ENCODE data around the gene PRRT2.
"Not testable (repeated sequence)": the region's sequence is repeated elsewhere in the genome, so short reads cannot be mapped to it uniquely, and the experiment has no call there.

Gene PRRT2

DNA sequence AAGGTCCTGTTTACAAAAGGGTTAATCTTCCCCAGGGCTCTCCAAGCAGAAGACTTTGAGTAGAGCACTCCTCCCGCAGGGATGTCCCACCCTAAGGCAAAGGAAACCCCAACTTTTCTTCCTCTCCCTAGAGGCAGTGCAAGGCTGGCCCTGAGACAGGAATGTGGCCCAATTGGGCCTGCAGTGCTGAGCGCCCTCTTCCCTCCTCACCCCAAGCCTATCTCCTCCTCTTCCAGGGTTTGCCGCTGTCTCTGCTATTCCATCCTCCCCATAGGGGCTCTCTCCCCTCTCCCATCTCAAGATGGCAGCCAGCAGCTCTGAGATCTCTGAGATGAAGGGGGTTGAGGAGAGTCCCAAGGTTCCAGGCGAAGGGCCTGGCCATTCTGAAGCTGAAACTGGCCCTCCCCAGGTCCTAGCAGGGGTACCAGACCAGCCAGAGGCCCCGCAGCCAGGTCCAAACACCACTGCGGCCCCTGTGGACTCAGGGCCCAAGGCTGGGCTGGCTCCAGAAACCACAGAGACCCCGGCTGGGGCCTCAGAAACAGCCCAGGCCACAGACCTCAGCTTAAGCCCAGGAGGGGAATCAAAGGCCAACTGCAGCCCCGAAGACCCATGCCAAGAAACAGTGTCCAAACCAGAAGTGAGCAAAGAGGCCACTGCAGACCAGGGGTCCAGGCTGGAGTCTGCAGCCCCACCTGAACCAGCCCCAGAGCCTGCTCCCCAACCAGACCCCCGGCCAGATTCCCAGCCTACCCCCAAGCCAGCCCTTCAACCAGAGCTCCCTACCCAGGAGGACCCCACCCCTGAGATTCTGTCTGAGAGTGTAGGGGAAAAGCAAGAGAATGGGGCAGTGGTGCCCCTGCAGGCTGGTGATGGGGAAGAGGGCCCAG is 1.0 kb downstream of the PRRT2 start:
- DNase-seq, result no peak

DNA sequence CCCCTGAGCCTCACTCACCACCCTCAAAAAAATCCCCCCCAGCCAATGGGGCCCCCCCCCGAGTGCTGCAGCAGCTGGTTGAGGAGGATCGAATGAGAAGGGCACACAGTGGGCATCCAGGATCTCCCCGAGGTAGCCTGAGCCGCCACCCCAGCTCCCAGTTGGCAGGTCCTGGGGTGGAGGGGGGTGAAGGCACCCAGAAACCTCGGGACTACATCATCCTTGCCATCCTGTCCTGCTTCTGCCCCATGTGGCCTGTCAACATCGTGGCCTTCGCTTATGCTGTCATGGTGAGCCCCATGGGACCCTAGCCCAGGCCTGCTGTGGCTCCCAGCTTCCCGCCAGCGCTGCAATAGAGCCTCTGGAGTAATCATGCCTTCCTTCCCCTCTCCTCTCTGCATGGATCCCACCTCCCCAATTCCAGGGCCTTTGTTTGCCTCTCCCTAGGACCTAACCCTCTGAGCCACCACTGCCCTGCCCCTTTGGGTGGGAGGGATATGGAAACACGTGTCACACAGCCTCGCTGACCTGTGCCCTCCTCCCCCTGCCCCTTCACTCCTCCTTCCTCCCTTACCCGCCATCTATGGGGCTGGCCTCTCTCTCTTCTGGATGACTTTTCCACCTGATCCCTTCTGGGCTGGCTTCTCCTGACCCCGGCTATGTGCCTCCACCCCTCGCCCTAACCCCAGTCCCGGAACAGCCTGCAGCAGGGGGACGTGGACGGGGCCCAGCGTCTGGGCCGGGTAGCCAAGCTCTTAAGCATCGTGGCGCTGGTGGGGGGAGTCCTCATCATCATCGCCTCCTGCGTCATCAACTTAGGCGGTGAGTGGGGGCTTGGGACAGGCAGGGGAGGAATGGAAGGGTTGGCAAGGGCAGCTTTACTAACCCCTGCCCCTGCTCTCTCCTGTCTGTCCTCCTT is 1.9 kb downstream of the PRRT2 start:
- no peak for DNase-seq

DNA sequence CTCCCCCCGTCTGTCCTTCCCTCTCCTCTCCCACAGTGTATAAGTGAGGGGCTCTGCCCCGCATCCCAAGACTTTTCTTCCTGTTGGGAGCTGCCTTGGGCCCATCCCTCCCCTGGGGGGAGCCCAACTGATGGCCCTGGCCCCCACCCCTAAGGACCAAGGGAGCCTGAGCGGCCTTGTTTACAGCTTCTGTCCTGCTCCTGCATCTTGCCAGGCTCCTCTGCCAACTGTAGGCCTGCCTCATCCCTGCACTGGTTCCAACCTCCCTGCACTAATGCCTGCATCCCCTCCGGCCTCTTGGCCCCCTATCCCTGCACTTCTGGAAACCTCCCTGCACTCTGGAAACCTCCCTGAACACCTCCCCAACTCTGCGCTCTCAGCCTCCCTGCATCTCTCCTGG is 2.6 kb downstream of the PRRT2 start:
- no peak for DNase-seq

- no peak for DNase-seq
Measured at GRCh38 chr16:29815032-29815721, 3.2 kb downstream of the PRRT2 start.

DNA sequence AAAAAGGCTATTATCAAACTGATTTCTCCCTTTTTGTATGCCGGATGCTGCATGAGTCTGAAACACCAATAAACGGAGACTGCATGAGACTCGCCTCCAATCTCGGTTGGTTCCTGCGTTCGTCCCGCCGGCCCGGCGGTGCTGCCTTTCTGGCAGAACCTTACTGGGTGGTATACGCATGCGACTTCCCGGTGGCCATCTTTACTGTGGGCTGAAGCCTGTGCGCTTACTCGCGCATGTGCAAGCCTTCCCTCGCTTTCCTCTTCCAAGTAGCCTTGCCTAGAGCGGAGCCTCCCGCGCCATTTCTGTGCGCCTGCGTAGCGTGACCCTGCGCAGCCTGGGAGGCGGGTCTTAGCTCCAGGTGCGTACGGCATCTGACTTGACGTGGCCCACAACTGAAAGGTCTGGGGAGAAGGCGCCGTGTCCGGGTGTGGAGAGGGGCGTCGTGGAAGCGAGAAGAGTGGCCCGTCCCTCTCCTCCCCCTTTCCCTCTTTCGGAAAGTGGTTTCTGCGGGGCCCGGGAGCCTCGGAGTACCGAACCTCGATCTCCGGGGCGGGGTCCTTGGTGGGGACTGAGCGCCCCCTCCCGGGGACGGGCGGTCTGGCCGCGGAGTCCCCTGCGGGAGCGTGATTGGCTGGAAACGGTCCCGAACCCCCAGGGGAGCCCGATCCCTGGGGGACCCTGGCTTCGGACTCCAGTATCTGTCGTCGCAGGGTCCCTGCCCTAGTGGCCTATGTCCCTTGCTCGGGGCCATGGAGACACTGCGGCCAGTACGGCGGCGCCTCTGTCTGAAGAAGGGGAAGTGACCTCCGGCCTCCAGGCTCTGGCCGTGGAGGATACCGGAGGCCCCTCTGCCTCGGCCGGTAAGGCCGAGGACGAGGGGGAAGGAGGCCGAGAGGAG is 4.0 kb downstream of the PRRT2 start, which contains the start of gene PAGR1:
Gene PAGR1, plus strand, starts transcription at position 360 of the 901 bp plus-strand sequence. Its CDS starts 374 bp downstream, at position 734.
- peak; percentile 99 for DNase-seq

DNA sequence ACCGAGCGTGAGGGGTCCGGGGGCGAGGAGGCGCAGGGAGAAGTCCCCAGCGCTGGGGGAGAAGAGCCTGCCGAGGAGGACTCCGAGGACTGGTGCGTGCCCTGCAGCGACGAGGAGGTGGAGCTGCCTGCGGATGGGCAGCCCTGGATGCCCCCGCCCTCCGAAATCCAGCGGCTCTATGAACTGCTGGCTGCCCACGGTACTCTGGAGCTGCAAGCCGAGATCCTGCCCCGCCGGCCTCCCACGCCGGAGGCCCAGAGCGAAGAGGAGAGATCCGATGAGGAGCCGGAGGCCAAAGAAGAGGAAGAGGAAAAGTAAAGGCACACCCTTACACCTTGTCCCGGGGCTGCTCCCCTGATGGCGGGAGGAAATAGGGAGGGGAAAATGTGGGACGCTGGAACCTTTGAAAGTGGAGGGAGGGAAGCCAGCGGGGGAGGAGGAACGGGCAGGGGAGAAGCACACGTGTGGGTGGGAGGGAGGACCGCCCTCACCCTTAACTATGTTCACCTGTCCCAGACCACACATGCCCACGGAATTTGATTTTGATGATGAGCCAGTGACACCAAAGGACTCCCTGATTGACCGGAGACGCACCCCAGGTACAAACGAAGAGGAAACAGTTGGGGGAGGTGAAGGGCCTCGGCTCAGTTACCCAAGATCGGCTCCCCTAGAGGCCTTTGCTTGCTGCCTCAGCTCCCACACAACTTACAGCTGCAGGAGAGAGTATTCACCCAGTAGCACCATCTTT is 4.9 kb downstream of the PRRT2 start:
- DNase-seq, result peak; percentile 70

DNA sequence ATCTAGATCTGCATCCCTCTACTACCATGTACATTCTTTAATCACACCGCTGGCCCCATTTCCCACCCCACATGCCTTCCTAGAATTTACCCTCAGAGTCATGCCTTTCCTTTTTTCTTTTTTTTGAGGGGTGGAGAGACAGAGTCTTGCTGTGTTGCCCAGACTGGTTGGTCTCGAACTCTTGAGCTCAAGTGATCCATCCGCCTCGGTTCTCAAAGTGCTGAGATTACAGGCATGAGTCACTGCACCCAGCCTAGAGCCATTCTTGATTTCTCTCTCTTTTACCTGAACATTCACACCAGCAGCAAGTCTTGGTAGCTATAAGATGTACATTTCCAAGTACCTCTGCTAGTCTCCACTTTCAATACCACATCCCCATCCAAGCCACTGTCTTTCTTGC is 6.1 kb downstream of the PRRT2 start:
- no peak for DNase-seq

GRCh38 chr16:29819506-29819905 is 7.5 kb downstream of the PRRT2 start:
- DNase-seq, result no peak

- peak; percentile 80 for DNase-seq
Measured at GRCh38 chr16:29820271-29820701, 8.3 kb downstream of the PRRT2 start, which contains the start of gene MVP. Gene MVP (plus strand): TSS chr16:29820462. CDS start chr16:29830550, 10,088 bp downstream.

DNA sequence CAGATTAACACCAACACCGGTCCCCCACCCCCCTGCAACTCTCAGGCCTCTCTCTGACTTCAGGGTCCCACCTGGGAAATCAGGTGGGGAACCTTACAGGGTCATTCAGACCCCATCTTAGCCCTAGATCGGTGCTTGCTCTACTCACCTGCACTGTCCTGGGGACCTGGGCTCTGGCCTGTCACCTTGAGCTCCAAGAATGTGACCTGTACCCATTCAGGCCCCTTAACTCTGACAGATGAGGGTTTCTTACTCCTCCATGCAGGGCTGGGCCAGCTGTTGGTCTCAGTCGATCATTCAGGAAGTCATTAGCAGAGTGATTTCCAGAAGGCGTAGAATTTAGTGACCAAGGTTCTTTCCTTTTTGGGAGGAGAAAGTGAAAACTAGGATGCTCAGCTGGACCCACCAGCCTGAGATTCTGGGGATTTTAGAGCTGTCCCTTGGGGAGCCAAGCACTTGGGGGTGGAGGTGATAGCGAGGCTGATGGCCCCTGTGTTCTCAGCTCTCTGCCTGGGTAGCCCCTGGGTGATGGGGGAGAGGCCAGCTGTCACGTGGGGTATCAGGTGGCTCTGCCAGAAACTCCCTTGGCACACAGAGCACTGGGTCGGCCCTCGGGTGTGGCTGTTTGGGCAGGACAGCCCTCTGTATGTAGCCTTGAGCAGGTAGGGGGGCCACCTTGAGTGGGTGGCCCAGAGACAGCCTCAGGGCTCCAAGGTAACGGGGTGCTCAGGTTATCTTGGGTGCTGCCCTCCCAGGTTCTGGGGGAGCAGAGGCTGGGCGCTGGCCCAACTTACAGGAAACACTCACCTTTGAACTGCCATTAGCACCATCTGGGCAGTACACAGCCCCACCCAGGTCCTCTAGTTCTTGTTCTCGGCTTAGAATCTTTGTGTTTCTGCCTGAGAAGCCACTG is 9.0 kb downstream of the PRRT2 start:
- peak; percentile 72 for DNase-seq

- no peak for DNase-seq
Measured at GRCh38 chr16:29821643-29822115, 9.7 kb downstream of the PRRT2 start.

DNA sequence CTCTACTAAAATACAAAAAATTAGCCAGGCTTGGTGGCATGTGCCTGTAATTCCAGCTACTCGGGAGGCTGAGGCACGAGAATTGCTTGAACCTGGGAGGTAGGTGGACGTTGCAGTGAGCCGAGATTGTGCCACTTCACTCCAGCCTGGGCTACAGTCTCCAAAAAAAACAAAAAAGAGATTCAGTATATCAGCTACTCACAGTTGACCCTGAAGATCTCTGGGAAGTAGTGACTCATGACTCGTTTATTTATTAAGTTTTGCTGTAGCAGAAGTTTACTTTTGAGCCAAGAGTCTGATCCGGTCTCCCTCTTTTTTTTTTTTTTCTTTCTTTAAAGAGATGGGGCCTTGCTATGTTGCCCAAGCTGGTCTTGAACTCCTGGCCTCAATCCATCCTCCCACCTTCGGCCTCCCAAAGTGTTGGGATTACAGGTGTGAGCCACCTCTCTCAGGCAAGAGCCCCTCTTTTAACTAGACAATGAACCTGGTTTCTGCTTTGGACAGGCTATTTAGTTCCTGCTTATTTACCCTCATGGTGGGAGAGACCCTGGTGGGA is 12.7 kb downstream of the PRRT2 start:
- no peak for DNase-seq

DNA sequence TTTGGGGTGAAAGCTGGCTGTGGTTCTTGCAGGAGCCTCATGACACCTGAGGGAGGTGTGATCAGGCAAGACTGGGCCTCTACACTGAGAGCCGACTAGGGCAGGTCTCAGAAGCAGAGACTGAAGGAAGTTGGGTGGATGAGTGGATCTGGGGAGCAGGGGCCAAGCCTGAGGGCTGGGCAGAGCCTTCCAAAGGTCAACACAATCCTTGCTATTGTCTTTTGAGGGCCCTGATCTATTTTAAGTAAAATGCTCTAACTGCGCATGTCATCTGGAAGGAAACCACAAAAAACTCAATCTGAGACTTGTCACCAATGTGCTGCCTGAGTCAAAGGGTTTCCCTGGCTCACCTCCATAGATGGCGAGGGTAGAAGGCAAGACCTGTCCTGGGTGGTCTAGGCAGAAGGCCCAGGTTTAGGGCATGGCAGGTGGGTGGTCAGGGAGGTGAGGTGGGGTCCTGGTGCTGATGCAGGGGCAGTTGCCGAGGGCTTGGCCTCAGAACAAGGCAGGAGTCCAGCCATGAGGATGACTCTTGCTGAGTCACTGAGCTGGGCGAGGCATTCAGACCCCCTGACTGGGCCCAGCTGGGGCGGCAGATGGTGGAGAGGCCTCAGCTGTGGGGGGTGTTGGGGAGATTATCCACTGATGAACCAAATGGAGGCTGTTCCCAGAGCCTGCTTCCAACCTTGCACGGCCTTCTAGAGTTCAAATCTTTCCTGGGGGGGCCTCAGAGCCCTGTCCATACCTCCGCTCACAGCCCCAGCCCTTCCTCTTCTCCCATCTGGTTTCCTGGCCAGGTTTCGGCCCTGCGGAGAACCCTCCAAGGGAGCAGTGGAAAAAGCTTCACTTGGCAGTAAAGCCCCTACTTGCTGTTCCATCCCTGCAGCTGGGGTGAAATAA is 13.4 kb downstream of the PRRT2 start:
- no peak for DNase-seq

DNA sequence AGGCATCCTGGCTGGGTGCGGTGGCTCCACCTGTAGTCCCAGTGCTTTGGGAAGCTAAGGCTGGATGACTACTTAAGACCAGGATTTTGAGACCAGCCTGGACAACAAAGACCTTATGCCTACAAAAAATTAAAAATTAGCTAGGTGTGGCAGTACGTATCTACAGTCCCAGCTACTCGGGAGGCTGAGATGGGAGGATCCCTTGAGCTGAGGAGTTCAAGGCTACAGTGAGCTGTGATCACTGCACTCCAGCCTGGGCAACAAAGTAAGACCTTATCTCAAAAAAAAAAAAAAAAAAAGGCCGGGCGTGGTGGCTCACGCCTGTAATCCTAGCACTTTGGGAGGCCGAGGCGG is 14.3 kb downstream of the PRRT2 start:
- no peak for DNase-seq

DNA sequence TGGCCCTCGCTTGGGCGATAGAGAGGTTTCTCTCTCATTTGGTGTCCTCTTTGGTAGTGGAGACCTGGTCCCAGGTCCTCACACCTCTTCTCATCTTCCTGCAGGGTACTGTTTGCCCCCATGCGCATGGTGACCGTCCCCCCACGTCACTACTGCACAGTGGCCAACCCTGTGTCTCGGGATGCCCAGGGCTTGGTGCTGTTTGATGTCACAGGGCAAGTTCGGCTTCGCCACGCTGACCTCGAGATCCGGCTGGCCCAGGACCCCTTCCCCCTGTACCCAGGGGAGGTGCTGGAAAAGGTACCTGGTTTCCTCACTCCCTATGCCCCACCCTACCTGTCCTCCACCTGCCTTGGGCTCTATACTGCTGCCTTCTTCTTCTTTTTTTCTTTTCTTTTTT is 18.8 kb downstream of the PRRT2 start:
- DNase-seq, result no peak

- DNase-seq, result no peak
Measured at GRCh38 chr16:29831490-29831889, 19.5 kb downstream of the PRRT2 start.

DNA sequence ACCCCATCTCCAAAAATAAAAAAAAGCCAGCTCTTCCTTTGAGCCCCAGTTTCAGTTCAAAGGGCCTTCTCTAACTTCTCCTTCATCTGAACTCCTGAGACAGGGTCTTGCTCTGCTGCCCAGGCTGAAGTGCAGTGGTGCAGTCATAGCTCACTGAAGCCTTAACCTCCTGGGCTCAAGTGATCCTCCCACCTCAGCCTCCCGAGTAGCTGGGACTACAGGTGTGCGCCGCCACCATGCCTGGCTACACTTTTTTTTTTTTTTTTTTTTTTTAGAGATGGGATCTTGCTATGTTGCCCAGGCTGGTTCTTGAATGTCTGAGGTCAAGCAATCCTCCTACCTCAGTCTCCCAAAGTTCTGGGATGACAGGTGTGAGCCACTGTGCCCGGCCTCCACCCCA is 21.2 kb downstream of the PRRT2 start:
- DNase-seq, result not testable (repeated sequence)

GRCh38 chr16:29834079-29834478 is 22.1 kb downstream of the PRRT2 start:
- DNase-seq, result no peak

Measured in inflammatory macrophage treated with lipopolysaccharide for 4 hours (primary cell).